ENCODE results near the gene CLN3. TPM values are rescaled to one million over a fixed set of nuclear protein-coding genes. Genes with fewer than 3 reads are reported as not detected.

The CLN3 gene
- total and polyA plus RNA-seq, 2 of the 13 experiments (the other 11 are each of a cell fraction or from before 2014, with no cell fraction given): 23.4 to 46.8 TPM

DNA sequence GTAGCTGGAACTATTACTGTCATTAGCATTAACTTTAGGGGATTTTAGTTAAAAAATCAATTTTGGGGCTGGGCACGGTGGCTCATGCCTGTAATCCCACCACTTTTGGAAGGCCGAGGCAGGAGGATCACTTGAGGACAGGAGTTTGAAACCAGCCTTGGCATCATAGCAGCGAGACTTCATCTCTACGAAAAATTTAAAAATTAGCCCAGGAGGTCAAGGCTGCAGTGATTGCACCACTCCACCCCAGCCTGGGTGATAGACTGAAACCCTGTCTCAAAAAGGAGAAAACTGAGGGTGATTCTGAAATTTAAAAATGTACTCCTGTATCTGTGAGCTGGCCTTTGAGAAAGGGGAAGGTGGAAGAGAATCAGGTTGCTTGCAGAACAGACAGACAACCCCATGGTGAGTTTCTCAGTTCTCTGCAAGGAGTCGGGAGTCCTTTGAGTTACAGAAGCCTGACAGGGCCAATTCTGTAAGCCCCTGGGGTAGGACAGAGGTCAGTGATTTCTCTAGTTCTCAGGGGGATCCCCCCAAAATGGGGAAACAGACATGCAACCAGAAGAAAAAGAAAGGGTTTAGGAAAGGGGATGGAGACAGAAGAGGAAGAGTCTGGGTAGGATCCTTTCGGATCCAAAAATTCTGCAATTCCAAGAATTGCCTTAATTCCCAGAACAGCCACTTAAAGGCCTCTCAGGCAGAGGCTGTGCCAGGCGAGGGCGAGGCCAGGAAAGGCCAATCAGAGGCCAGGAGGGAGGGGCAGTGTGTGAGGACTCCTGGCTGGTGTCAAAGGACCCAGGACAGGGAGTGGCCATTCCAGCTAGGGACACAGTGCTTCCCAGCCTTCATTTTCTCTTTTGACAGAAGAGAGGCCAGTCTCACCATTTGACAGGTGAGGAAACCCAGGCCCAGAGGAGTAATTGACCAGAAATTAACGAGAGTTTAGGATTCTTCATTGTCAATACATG lies 40.2 kb upstream of the CLN3 start (continued):
- TF ChIP-seq POLR2AphosphoS5 (IDR thresholded peaks at IDR 0.05; ENCODE audit: low read depth, low read length) (peak; percentile 30; the same call in 1 of the 2 replicates), THAP11 (CRISPR knock-in tag; IDR thresholded peaks at IDR 0.05) (no peak), ZNF766 (CRISPR knock-in tag; IDR thresholded peaks at IDR 0.05; ENCODE audit: borderline replicate concordance) (no peak), RAD51 (IDR thresholded peaks at IDR 0.05; ENCODE audit: borderline replicate concordance) (no peak), MIXL1 (CRISPR knock-in tag; IDR thresholded peaks at IDR 0.05) (peak; percentile 62; the same call in 1 of the 2 replicates), HNRNPUL1 (IDR thresholded peaks at IDR 0.05; ENCODE audit: low read depth, low read length) (no peak), ZNF264 (CRISPR knock-in tag; IDR thresholded peaks at IDR 0.05) (no peak), ZNF143 (CRISPR knock-in tag; IDR thresholded peaks at IDR 0.05) (no peak), ZNF329 (CRISPR knock-in tag; IDR thresholded peaks at IDR 0.05; ENCODE audit: low read depth) (no peak), ZKSCAN8 (CRISPR knock-in tag; IDR thresholded peaks at IDR 0.05; ENCODE audit: borderline replicate concordance) (peak; percentile 35; the same call in 1 of the 2 replicates), RARG (CRISPR knock-in tag; IDR thresholded peaks at IDR 0.05; ENCODE audit: low read depth) (no peak), ZSCAN21 (CRISPR knock-in tag; IDR thresholded peaks at IDR 0.05; ENCODE audit: borderline replicate concordance) (no peak), GFI1 (CRISPR knock-in tag; IDR thresholded peaks at IDR 0.05; ENCODE audit: borderline replicate concordance) (peak; percentile 45), FLYWCH1 (CRISPR knock-in tag; IDR thresholded peaks at IDR 0.05) (no peak), ZNF652 (CRISPR knock-in tag; IDR thresholded peaks at IDR 0.05; ENCODE audit: borderline replicate concordance, low read depth) (no peak), ZNF670 (CRISPR knock-in tag; IDR thresholded peaks at IDR 0.05; ENCODE audit: borderline replicate concordance) (no peak), ZNF12 (CRISPR knock-in tag; IDR thresholded peaks at IDR 0.05) (peak; percentile 65; the same call in 1 of the 2 replicates)
- TF ChIP-seq, protein P1, sequence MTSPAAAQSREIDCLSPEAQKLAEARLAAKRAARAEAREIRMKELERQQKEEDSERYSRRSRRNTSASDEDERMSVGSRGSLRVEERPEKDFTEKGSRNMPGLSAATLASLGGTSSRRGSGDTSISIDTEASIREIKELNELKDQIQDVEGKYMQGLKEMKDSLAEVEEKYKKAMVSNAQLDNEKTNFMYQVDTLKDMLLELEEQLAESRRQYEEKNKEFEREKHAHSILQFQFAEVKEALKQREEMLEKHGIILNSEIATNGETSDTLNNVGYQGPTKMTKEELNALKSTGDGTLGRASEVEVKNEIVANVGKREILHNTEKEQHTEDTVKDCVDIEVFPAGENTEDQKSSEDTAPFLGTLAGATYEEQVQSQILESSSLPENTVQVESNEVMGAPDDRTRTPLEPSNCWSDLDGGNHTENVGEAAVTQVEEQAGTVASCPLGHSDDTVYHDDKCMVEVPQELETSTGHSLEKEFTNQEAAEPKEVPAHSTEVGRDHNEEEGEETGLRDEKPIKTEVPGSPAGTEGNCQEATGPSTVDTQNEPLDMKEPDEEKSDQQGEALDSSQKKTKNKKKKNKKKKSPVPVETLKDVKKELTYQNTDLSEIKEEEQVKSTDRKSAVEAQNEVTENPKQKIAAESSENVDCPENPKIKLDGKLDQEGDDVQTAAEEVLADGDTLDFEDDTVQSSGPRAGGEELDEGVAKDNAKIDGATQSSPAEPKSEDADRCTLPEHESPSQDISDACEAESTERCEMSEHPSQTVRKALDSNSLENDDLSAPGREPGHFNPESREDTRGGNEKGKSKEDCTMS (CRISPR knock-in tag; conservative IDR thresholded peaks at IDR 0.05): no peak
- TF ChIP-seq, protein P2, sequence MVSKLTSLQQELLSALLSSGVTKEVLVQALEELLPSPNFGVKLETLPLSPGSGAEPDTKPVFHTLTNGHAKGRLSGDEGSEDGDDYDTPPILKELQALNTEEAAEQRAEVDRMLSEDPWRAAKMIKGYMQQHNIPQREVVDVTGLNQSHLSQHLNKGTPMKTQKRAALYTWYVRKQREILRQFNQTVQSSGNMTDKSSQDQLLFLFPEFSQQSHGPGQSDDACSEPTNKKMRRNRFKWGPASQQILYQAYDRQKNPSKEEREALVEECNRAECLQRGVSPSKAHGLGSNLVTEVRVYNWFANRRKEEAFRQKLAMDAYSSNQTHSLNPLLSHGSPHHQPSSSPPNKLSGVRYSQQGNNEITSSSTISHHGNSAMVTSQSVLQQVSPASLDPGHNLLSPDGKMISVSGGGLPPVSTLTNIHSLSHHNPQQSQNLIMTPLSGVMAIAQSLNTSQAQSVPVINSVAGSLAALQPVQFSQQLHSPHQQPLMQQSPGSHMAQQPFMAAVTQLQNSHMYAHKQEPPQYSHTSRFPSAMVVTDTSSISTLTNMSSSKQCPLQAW (CRISPR knock-in tag; IDR thresholded peaks at IDR 0.05): peak; percentile 62
- TF ChIP-seq, protein P3, sequence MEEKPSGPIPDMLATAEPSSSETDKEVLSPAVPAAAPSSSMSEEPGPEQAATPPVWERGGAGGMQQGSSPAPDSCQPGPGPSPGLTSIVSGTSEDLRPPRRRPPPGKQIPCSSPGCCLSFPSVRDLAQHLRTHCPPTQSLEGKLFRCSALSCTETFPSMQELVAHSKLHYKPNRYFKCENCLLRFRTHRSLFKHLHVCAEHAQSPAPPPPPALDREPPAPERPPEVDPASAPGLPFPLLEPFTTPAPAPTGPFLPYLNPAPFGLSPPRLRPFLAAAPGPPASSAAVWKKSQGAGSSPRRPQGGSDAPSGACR (CRISPR knock-in tag; IDR thresholded peaks at IDR 0.05): no peak
- TF ChIP-seq, protein P4, sequence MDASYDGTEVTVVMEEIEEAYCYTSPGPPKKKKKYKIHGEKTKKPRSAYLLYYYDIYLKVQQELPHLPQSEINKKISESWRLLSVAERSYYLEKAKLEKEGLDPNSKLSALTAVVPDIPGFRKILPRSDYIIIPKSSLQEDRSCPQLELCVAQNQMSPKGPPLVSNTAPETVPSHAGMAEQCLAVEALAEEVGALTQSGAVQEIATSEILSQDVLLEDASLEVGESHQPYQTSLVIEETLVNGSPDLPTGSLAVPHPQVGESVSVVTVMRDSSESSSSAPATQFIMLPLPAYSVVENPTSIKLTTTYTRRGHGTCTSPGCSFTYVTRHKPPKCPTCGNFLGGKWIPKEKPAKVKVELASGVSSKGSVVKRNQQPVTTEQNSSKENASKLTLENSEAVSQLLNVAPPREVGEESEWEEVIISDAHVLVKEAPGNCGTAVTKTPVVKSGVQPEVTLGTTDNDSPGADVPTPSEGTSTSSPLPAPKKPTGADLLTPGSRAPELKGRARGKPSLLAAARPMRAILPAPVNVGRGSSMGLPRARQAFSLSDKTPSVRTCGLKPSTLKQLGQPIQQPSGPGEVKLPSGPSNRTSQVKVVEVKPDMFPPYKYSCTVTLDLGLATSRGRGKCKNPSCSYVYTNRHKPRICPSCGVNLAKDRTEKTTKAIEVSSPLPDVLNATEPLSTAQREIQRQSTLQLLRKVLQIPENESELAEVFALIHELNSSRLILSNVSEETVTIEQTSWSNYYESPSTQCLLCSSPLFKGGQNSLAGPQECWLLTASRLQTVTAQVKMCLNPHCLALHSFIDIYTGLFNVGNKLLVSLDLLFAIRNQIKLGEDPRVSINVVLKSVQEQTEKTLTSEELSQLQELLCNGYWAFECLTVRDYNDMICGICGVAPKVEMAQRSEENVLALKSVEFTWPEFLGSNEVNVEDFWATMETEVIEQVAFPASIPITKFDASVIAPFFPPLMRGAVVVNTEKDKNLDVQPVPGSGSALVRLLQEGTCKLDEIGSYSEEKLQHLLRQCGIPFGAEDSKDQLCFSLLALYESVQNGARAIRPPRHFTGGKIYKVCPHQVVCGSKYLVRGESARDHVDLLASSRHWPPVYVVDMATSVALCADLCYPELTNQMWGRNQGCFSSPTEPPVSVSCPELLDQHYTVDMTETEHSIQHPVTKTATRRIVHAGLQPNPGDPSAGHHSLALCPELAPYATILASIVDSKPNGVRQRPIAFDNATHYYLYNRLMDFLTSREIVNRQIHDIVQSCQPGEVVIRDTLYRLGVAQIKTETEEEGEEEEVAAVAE (CRISPR knock-in tag; IDR thresholded peaks at IDR 0.05; ENCODE audit: borderline replicate concordance): no peak

Measured in HepG2 (cell line).